ENCODE data around the gene ZBTB48.

The ZBTB48 gene

GRCh38 chr1:6627841-6628545, 48.2 kb downstream of the ZBTB48 start:
- TF ChIP-seq, protein P1, sequence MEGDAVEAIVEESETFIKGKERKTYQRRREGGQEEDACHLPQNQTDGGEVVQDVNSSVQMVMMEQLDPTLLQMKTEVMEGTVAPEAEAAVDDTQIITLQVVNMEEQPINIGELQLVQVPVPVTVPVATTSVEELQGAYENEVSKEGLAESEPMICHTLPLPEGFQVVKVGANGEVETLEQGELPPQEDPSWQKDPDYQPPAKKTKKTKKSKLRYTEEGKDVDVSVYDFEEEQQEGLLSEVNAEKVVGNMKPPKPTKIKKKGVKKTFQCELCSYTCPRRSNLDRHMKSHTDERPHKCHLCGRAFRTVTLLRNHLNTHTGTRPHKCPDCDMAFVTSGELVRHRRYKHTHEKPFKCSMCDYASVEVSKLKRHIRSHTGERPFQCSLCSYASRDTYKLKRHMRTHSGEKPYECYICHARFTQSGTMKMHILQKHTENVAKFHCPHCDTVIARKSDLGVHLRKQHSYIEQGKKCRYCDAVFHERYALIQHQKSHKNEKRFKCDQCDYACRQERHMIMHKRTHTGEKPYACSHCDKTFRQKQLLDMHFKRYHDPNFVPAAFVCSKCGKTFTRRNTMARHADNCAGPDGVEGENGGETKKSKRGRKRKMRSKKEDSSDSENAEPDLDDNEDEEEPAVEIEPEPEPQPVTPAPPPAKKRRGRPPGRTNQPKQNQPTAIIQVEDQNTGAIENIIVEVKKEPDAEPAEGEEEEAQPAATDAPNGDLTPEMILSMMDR (IDR thresholded peaks at IDR 0.05; ENCODE audit: low read depth, low read length), result no peak
- no peak for TF ChIP-seq MYC (IDR thresholded peaks at IDR 0.05; ENCODE audit: low read depth, low read length)
- no peak for TF ChIP-seq MAX (IDR thresholded peaks at IDR 0.05; ENCODE audit: low read depth, low read length)
- no peak for TF ChIP-seq POLR2A (IDR thresholded peaks at IDR 0.05; ENCODE audit: extremely low read depth, insufficient read length)
- no peak overlapping the region for H3K4me3 ChIP-seq (ENCODE audit: low read depth, low read length)
- no peak for DNase-seq (ENCODE audit: low read depth)

DNA sequence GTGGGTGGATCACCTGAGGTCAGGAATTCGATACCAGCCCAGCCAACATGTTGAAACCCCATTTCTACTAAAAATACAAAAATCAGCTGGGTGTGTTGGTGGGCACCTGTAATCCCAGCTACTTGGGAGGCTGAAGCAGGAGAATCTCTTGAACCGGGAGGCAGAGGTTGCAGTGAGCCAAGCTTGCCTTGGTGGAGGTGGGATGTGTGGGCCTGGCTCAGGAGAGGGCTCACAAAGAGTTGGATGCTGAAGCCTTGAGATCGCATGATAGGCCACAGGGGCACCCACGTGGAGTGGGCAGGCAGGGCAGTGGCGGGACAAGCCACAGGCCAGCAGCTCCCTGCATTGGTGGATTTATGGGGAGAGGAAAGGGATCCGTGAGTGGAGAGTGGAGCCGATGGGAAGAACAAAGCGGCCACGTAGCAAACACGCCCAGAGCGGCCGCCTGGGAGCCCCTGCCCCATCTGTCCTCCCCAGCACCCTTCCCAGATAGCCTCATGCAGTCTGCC, 49.2 kb downstream of the ZBTB48 start:
- DNase-seq (ENCODE audit: low read depth), result no peak
- no peak overlapping the region for H3K4me3 ChIP-seq (ENCODE audit: low read depth, low read length)
- no peak for TF ChIP-seq MAX (IDR thresholded peaks at IDR 0.05; ENCODE audit: low read depth, low read length)
- no peak for TF ChIP-seq MYC (IDR thresholded peaks at IDR 0.05; ENCODE audit: low read depth, low read length)
- no peak for TF ChIP-seq POLR2A (IDR thresholded peaks at IDR 0.05; ENCODE audit: extremely low read depth, insufficient read length)
- TF ChIP-seq, protein P1 (IDR thresholded peaks at IDR 0.05; ENCODE audit: low read depth, low read length), result no peak

DNA sequence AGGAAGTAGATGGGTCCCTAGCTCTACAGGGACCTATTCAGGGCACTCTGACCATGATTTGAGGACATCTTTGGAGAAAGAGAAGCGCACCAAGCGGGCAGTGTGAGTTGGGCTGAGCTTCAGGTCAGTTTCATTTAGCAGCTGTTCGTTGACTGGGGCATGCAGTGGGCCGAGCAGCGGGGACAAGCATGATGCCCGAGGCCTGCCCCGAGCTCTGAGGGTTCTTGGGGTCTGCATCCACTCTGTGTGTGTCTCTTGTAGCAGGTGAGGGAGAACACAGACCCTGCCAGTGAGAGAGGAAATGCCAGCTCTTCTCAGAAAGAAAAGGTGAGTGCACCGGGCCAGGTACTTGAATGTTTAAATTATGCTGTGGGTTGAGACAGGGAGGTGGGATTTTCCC, 50.2 kb downstream of the ZBTB48 start:
- DNase-seq (ENCODE audit: low read depth), result no peak
- no peak overlapping the region for H3K4me3 ChIP-seq (ENCODE audit: low read depth, low read length)
- TF ChIP-seq, protein P1 (IDR thresholded peaks at IDR 0.05; ENCODE audit: low read depth, low read length), result no peak
- no peak for TF ChIP-seq MYC (IDR thresholded peaks at IDR 0.05; ENCODE audit: low read depth, low read length)
- TF ChIP-seq POLR2A (IDR thresholded peaks at IDR 0.05; ENCODE audit: extremely low read depth, insufficient read length), result no peak
- no peak for TF ChIP-seq MAX (IDR thresholded peaks at IDR 0.05; ENCODE audit: low read depth, low read length)

- TF ChIP-seq MYC (IDR thresholded peaks at IDR 0.05; ENCODE audit: low read depth, low read length) (no peak), POLR2A (IDR thresholded peaks at IDR 0.05; ENCODE audit: extremely low read depth, insufficient read length) (no peak), MAX (IDR thresholded peaks at IDR 0.05; ENCODE audit: low read depth, low read length) (no peak)
- TF ChIP-seq, protein P1 (IDR thresholded peaks at IDR 0.05; ENCODE audit: low read depth, low read length), result no peak
These were observed 51.3 kb downstream of the ZBTB48 start for GRCh38 chr1:6631058-6631457.

GRCh38 chr1:6632588-6633514, 53.1 kb downstream of the ZBTB48 start:
- TF ChIP-seq, protein P1 (IDR thresholded peaks at IDR 0.05; ENCODE audit: low read depth, low read length), result no peak
- TF ChIP-seq MYC (IDR thresholded peaks at IDR 0.05; ENCODE audit: low read depth, low read length), result no peak
- no peak for DNase-seq (ENCODE audit: low read depth)
- no peak overlapping the region for H3K4me3 ChIP-seq (ENCODE audit: low read depth, low read length)

More at GRCh38 chr1:6631058-6631457, 51.3 kb downstream of the ZBTB48 start:
- no peak for DNase-seq (ENCODE audit: low read depth)
- no peak overlapping the region for H3K4me3 ChIP-seq (ENCODE audit: low read depth, low read length)

Data from NB4 (cell line).